Measurements from ENCODE around the gene STK39. TPM values are rescaled to one million over a fixed set of nuclear protein-coding genes. Genes with fewer than 3 reads are reported as not detected.

The STK39 gene
- total RNA-seq, 1 donor: 18.1 TPM

DNA sequence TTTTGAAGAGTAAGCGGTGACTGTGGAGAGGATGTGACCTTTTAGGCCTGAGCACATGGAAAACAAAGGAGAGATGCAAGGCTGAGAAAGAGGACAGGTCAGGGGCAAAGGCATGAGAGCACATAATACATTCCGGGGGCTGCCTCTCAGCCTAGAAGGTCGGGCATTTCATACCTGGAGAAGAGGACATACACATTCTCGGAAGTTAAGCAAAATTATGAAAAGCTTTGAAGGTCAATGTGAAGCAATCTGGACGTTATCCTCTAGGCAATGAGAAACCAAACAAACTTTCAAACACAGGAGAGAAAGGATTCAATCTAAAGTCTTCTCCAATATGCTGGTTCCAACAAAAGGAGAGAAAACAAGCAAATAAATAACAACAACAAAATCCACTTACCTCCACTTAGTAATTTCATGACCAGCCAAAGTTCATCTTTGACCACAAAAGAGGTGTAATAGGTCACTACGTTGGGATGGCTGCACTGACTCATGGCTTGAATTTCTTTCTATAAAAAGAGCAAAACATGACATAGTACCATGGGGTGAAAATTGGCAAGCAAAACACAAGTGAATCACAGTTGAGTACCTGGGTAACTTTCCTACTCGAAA, 80.4 kb downstream of the STK39 start:
- Histone ChIP-seq H2AFZ (ENCODE audit: low read length) (no peak overlapping the region), H3K4me2 (ENCODE audit: insufficient read depth, low read length) (no peak overlapping the region)
- DNase-seq (ENCODE audit: insufficient read length, low spot score, missing footprints): no peak

DNA sequence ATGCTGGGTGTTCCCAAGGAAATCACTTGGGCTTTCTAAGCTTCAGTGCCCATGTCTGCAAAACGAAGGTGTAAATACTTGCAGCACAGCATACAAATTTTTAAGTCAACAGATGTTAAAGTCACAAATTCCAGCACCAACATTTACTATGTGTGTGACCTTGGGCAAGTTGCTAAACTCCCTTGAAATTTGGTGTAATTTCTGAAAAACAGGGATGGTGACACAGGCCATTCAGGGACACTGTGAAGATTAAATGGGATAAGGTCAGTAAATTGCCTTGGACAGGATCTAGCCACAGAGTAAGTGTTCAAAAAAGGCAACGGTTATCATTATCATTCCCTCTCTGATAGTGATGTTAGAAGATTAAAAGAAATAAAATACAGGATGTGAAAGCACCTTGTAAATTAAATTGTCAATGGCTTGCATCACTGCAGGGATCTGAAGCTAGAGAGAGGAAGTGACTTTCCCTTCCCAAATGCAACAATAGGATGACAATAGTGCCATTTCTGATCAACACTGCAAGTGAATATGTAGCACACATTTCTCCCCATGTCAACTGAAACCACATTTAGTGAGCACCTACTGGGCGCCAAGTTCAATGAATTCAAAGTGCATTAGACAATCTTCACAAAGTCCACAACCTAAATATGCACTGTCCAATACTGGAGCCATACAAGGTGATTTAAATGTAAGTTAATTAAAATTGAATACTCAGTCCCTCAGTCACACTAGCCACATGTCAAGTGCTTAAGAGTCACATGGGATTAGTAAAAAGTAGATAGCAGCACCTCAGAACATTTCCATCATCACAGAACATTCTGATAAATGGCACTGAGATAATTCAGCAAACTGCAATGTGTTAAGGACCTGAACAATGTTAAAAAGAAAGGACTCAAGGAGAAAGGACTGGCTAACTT, 81.2 kb downstream of the STK39 start:
- TF ChIP-seq, protein P1, sequence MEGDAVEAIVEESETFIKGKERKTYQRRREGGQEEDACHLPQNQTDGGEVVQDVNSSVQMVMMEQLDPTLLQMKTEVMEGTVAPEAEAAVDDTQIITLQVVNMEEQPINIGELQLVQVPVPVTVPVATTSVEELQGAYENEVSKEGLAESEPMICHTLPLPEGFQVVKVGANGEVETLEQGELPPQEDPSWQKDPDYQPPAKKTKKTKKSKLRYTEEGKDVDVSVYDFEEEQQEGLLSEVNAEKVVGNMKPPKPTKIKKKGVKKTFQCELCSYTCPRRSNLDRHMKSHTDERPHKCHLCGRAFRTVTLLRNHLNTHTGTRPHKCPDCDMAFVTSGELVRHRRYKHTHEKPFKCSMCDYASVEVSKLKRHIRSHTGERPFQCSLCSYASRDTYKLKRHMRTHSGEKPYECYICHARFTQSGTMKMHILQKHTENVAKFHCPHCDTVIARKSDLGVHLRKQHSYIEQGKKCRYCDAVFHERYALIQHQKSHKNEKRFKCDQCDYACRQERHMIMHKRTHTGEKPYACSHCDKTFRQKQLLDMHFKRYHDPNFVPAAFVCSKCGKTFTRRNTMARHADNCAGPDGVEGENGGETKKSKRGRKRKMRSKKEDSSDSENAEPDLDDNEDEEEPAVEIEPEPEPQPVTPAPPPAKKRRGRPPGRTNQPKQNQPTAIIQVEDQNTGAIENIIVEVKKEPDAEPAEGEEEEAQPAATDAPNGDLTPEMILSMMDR (IDR thresholded peaks at IDR 0.05; ENCODE audit: extremely low read depth, low read depth, low read length): no peak

More for the DNA sequence above, 80.4 kb downstream of the STK39 start:
- Histone ChIP-seq H4K20me1 (ENCODE audit: insufficient read depth, low read length) (peaks cover 20% of the 10 kb centered on the region), H3K27ac (ENCODE audit: low read depth, low read length) (no peak overlapping the region), H3K4me3 (ENCODE audit: insufficient read depth, low read length) (no peak overlapping the region), H3K27me3 (ENCODE audit: insufficient read depth, low read length) (no peaks in the 10 kb centered on the region), H3K4me1 (ENCODE audit: insufficient read depth, low read length) (peaks cover 33% of the 10 kb centered on the region), H3K79me2 (ENCODE audit: insufficient read depth, low read length) (peaks cover 38% of the 10 kb centered on the region), H3K9me3 (ENCODE audit: low read depth, low read length) (no peaks in the 10 kb centered on the region), H3K36me3 (ENCODE audit: insufficient read depth, low read length) (peaks cover 9% of the 10 kb centered on the region)
- TF ChIP-seq, protein P1 (IDR thresholded peaks at IDR 0.05; ENCODE audit: extremely low read depth, low read depth, low read length): no peak

DNA sequence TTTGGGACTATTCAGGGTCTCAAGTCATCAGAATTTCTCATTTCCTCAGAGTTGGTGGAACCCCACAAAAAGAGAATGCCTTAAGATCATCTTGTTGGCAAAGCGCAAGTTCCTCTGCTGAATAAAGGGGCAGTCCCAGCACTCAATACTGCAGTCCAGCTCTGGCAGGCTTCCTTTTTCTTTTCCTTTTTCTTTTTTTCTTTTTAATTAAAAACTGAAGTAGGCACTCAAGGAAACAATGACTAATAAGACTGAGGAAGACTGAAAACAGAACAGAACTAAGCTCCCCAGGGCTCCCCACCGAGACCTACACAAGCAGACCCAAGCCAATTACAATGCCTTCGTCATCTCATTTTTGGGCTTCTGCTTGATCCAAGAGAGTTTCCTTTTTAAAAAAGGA, 82.0 kb downstream of the STK39 start:
- DNase-seq (ENCODE audit: insufficient read length, low spot score, missing footprints): no peak
- no peak overlapping the region for H3K4me3 ChIP-seq (ENCODE audit: insufficient read depth, low read length)
- H3K27ac ChIP-seq (ENCODE audit: low read depth, low read length): no peak overlapping the region
- peaks cover 28% of the 10 kb centered on the region for H3K79me2 ChIP-seq (ENCODE audit: insufficient read depth, low read length)
- TF ChIP-seq, protein P1 (IDR thresholded peaks at IDR 0.05; ENCODE audit: extremely low read depth, low read depth, low read length): no peak
- H3K9me3 ChIP-seq (ENCODE audit: low read depth, low read length): no peaks in the 10 kb centered on the region
- peaks cover 29% of the 10 kb centered on the region for H3K4me1 ChIP-seq (ENCODE audit: insufficient read depth, low read length)
- H3K36me3 ChIP-seq (ENCODE audit: insufficient read depth, low read length): peaks cover 9% of the 10 kb centered on the region
- no peak overlapping the region for H2AFZ ChIP-seq (ENCODE audit: low read length)
- H3K4me2 ChIP-seq (ENCODE audit: insufficient read depth, low read length): no peak overlapping the region
- peaks cover 20% of the 10 kb centered on the region for H4K20me1 ChIP-seq (ENCODE audit: insufficient read depth, low read length)
- H3K27me3 ChIP-seq (ENCODE audit: insufficient read depth, low read length): no peaks in the 10 kb centered on the region

More for the DNA sequence above, 81.2 kb downstream of the STK39 start:
- no peak overlapping the region for H2AFZ ChIP-seq (ENCODE audit: low read length)
- peaks cover 33% of the 10 kb centered on the region for H3K4me1 ChIP-seq (ENCODE audit: insufficient read depth, low read length)
- peaks cover 9% of the 10 kb centered on the region for H3K36me3 ChIP-seq (ENCODE audit: insufficient read depth, low read length)
- H3K9me3 ChIP-seq (ENCODE audit: low read depth, low read length): no peaks in the 10 kb centered on the region
- no peaks in the 10 kb centered on the region for H3K27me3 ChIP-seq (ENCODE audit: insufficient read depth, low read length)
- no peak overlapping the region for H3K4me3 ChIP-seq (ENCODE audit: insufficient read depth, low read length)
- no peak overlapping the region for H3K4me2 ChIP-seq (ENCODE audit: insufficient read depth, low read length)
- H4K20me1 ChIP-seq (ENCODE audit: insufficient read depth, low read length): peaks cover 20% of the 10 kb centered on the region
- peaks cover 35% of the 10 kb centered on the region for H3K79me2 ChIP-seq (ENCODE audit: insufficient read depth, low read length)
- DNase-seq (ENCODE audit: insufficient read length, low spot score, missing footprints): no peak
- H3K27ac ChIP-seq (ENCODE audit: low read depth, low read length): no peak overlapping the region

DNA sequence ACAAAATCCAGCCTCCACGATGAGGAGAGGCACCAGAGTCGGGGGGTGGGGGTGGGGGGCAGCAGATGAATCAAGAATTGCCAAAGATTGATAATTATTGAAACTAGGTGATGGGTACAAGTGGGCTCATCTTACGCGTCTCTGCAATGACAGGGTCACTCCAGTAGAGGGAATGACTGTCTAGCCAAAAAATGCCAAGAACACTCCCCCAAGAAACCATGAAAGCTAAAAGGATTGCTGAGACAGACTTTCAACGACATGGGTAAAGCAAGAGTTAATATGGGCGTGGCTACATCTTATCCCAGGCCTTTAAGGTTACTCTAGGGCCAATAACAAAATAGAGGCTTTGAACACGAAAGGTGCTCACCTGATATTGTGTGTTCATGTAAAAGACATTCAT, 86.5 kb downstream of the STK39 start:
- no peak overlapping the region for H3K4me3 ChIP-seq (ENCODE audit: insufficient read depth, low read length)
- TF ChIP-seq, protein P1 (IDR thresholded peaks at IDR 0.05; ENCODE audit: extremely low read depth, low read depth, low read length): peak; percentile 36
- H3K79me2 ChIP-seq (ENCODE audit: insufficient read depth, low read length): no peaks in the 10 kb centered on the region
- H4K20me1 ChIP-seq (ENCODE audit: insufficient read depth, low read length): peaks cover 5% of the 10 kb centered on the region
- no peaks in the 10 kb centered on the region for H3K27me3 ChIP-seq (ENCODE audit: insufficient read depth, low read length)
- H3K9me3 ChIP-seq (ENCODE audit: low read depth, low read length): no peaks in the 10 kb centered on the region
- no peak for DNase-seq (ENCODE audit: insufficient read length, low spot score, missing footprints)
- no peak overlapping the region for H3K4me2 ChIP-seq (ENCODE audit: insufficient read depth, low read length)
- peaks cover 8% of the 10 kb centered on the region for H3K4me1 ChIP-seq (ENCODE audit: insufficient read depth, low read length)
- peaks cover 18% of the 10 kb centered on the region for H3K36me3 ChIP-seq (ENCODE audit: insufficient read depth, low read length)
- H2AFZ ChIP-seq (ENCODE audit: low read length): no peak overlapping the region
- H3K27ac ChIP-seq (ENCODE audit: low read depth, low read length): no peak overlapping the region

Data from osteoblast (primary cell).